ENCODE measurements around the gene HEG1. TPM values are rescaled to one million over a fixed set of nuclear protein-coding genes. Genes with fewer than 3 reads are reported as not detected.

HEG1 gene
- total RNA-seq, 1 donor from 2014 or later = 153 TPM

- Histone ChIP-seq H3K4me1 (peaks cover 0 to 11% of the 10 kb centered on the region in 2 donors), H3K27ac (peak overlapping the region; percentile 1 to 43), H3K36me3 (peaks cover 38 to 50% of the 10 kb centered on the region in 2 donors), H3K4me3 (peak overlapping the region in 1 of 2 donors; percentile 1), H3K9me3 (no peaks in the 10 kb centered on the region), H3K27me3 (no peaks in the 10 kb centered on the region)
- intact Hi-C loops (cut with DNase I) = no loop called here
- no peak for TF ChIP-seq CTCF (IDR thresholded peaks at IDR 0.05)
- no peak for DNase-seq (ENCODE audit: low spot score in 2 of 2)
Measured at GRCh38 chr3:125024817-125025216, 31.0 kb downstream of the HEG1 start.

- peaks cover 44 to 56% of the 10 kb centered on the region in 2 donors for H3K36me3 ChIP-seq
- H3K9me3 ChIP-seq = no peaks in the 10 kb centered on the region
- intact Hi-C loops (cut with DNase I) = no loop called here
- H3K27ac ChIP-seq = peak overlapping the region in 1 of 2 donors; percentile 43
- no peak overlapping the region for H3K4me3 ChIP-seq
- peaks cover 0 to 11% of the 10 kb centered on the region in 2 donors for H3K4me1 ChIP-seq
- no peaks in the 10 kb centered on the region for H3K27me3 ChIP-seq
- TF ChIP-seq CTCF (IDR thresholded peaks at IDR 0.05) = no peak
- no peak for DNase-seq (ENCODE audit: low spot score in 2 of 2)
Measured at GRCh38 chr3:125023833-125024555, 31.8 kb downstream of the HEG1 start.

GRCh38 chr3:125022206-125022605 lies 33.6 kb downstream of the HEG1 start:
- TF ChIP-seq CTCF (IDR thresholded peaks at IDR 0.05) = no peak
- H3K9me3 ChIP-seq = no peaks in the 10 kb centered on the region
- peaks cover 0 to 11% of the 10 kb centered on the region in 2 donors for H3K4me1 ChIP-seq
- peaks cover 43 to 56% of the 10 kb centered on the region in 2 donors for H3K36me3 ChIP-seq
- no peak for DNase-seq (ENCODE audit: low spot score in 2 of 2)
- no peaks in the 10 kb centered on the region for H3K27me3 ChIP-seq
- no peak overlapping the region for H3K4me3 ChIP-seq
- intact Hi-C loops (cut with DNase I) = no loop called here
- H3K27ac ChIP-seq = no peak overlapping the region

- Histone ChIP-seq H3K9me3 (no peaks in the 10 kb centered on the region), H3K4me1 (peaks cover 0 to 2% of the 10 kb centered on the region in 2 donors), H3K36me3 (peaks cover 36 to 51% of the 10 kb centered on the region in 2 donors), H3K4me3 (no peak overlapping the region), H3K27ac (no peak overlapping the region), H3K27me3 (no peaks in the 10 kb centered on the region)
- no peak for TF ChIP-seq CTCF (IDR thresholded peaks at IDR 0.05)
- intact Hi-C loops (cut with DNase I) = no loop called here
- no peak for DNase-seq (ENCODE audit: low spot score in 2 of 2)
Measured at GRCh38 chr3:125019271-125019670, 36.5 kb downstream of the HEG1 start.

- Histone ChIP-seq H3K4me3 (no peak overlapping the region), H3K4me1 (no peaks in the 10 kb centered on the region), H3K9me3 (no peaks in the 10 kb centered on the region), H3K36me3 (peaks cover 55 to 70% of the 10 kb centered on the region in 2 donors), H3K27ac (no peak overlapping the region), H3K27me3 (no peaks in the 10 kb centered on the region)
- no peak for DNase-seq (ENCODE audit: low spot score in 2 of 2)
- TF ChIP-seq CTCF (IDR thresholded peaks at IDR 0.05) = no peak
- intact Hi-C loops (cut with DNase I) = no loop called here
Measured at GRCh38 chr3:125017406-125017805, 38.4 kb downstream of the HEG1 start.

All from ascending aorta (tissue), 2 donors.